HG02885 (cell line): Measurements from ENCODE around the gene ULK3.

Source experiments
- ATAC-seq: cut with Tn5 transposase; IDR thresholded peaks from one replicate; pipeline ENCODE4 v1.9.1; 2021; ENCODE audit warnings: mild to moderate bottlenecking; ENCODE audit not compliant: unreplicated experiment, poor library complexity

The ULK3 gene

GRCh38 chr15:74825866-74826265, 17.1 kb downstream of the ULK3 start:
- ATAC-seq = no peak

GRCh38 chr15:74824976-74825375, 18.0 kb downstream of the ULK3 start:
- ATAC-seq = no peak

- ATAC-seq = no peak
Observed at GRCh38 chr15:74823324-74823723, 19.6 kb downstream of the ULK3 start.

- no peak for ATAC-seq
Observed at GRCh38 chr15:74822233-74822632, 20.7 kb downstream of the ULK3 start.

- no peak for ATAC-seq
Observed at GRCh38 chr15:74821790-74822158, 21.2 kb downstream of the ULK3 start.

- ATAC-seq = peak; percentile 64
Observed at GRCh38 chr15:74821091-74821789, 21.7 kb downstream of the ULK3 start.

GRCh38 chr15:74820056-74820455, 22.9 kb downstream of the ULK3 start:
- no peak for ATAC-seq

- ATAC-seq = no peak
Observed at GRCh38 chr15:74817370-74817737, 25.6 kb downstream of the ULK3 start.

GRCh38 chr15:74816624-74817369, 26.2 kb downstream of the ULK3 start:
- ATAC-seq = no peak

- ATAC-seq = no peak
Observed at GRCh38 chr15:74815961-74816360, 27.0 kb downstream of the ULK3 start.

- no peak for ATAC-seq
Observed at GRCh38 chr15:74815121-74815934, 27.6 kb downstream of the ULK3 start.

GRCh38 chr15:74812533-74812932, 30.4 kb downstream of the ULK3 start, which contains the start of gene LMAN1L:
LMAN1L (plus strand) TSS chr15:74812835; CDS start chr15:74812855, 20 bp downstream.
- no peak for ATAC-seq

- ATAC-seq = no peak
Observed at GRCh38 chr15:74809956-74810355, 33.0 kb downstream of the ULK3 start.

- ATAC-seq = no peak
Observed at GRCh38 chr15:74809242-74809641, 33.7 kb downstream of the ULK3 start.

GRCh38 chr15:74808840-74809229, 34.1 kb downstream of the ULK3 start:
- ATAC-seq = no peak

GRCh38 chr15:74808078-74808839, 34.7 kb downstream of the ULK3 start:
- no peak for ATAC-seq

GRCh38 chr15:74807282-74807681, 35.7 kb downstream of the ULK3 start:
- no peak for ATAC-seq

- ATAC-seq = no peak
Observed at GRCh38 chr15:74804935-74805334, 38.0 kb downstream of the ULK3 start.

- ATAC-seq = no peak
Observed at GRCh38 chr15:74802862-74803447, 40.0 kb downstream of the ULK3 start.

- ATAC-seq = no peak
Observed at GRCh38 chr15:74802290-74802689, 40.7 kb downstream of the ULK3 start.
